ENCODE results near the gene SLC7A7.

DNA sequence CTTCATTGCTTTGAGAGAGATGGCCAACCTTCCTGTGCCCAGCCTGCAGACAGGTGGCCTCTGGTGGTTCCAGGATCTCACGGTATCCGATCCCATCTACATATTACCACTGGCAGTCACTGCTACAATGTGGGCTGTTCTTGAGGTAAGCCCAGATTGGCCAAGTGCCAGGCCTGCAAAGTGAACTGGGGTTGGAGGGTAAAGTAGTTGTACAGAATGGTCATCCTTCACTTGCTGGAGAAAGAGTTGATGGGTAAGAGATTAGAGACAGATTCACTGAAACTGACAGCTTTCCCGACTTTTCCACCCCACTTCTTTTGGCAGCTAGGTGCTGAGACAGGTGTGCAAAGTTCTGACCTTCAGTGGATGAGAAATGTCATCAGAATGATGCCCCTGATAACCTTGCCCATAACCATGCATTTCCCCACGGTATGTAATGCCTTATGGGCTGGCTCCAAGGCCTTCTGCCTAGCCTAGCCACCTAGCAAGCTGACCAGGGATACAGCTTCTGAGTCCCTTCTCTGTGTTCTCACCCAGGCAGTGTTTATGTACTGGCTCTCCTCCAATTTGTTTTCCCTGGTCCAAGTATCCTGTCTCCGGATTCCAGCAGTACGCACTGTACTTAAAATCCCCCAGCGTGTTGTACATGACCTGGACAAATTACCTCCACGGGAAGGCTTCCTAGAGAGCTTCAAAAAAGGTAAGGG, 44.6 kb downstream of the SLC7A7 start:
- TF ChIP-seq YBX1 (IDR thresholded peaks at IDR 0.05) (no peak), CEBPZ (IDR thresholded peaks at IDR 0.05; ENCODE audit: low read depth, low read length) (no peak), ETV6 (conservative IDR thresholded peaks at IDR 0.05 in 1 of 2, IDR thresholded peaks at IDR 0.05 in 1 of 2; ENCODE audit: borderline replicate concordance in 1 of 2, low read depth in 1 of 2) (no peak), NRF1 (conservative IDR thresholded peaks at IDR 0.05; ENCODE audit: low read depth, low read length) (no peak), CEBPB (IDR thresholded peaks at IDR 0.05; ENCODE audit: borderline replicate concordance in 1 of 2, low read depth in 2 of 2, low read length in 2 of 2) (no peak), STAT3 (IDR thresholded peaks at IDR 0.05; ENCODE audit: low read depth, low read length) (no peak), RB1 (IDR thresholded peaks at IDR 0.05; ENCODE audit: borderline replicate concordance) (no peak), POLR2A (IDR thresholded peaks at IDR 0.05; ENCODE audit: low read depth, low read length) (no peak), EP300 (IDR thresholded peaks at IDR 0.05; ENCODE audit: borderline replicate concordance in 1 of 2, control insufficient read depth in 1 of 2, low read depth in 2 of 2, low read length in 2 of 2) (no peak), POLR2AphosphoS5 (IDR thresholded peaks at IDR 0.05; ENCODE audit: low read length) (no peak), BCL11A (IDR thresholded peaks at IDR 0.05; ENCODE audit: low read depth, low read length) (no peak), CTCF (IDR thresholded peaks at IDR 0.05 in 2 of 3, conservative IDR thresholded peaks at IDR 0.05 in 1 of 3; ENCODE audit: control insufficient read depth in 2 of 3, extremely low read depth in 1 of 3, insufficient read depth in 1 of 3, low read depth in 3 of 3, low read length in 3 of 3) (no peak)
- TF ChIP-seq, protein P1, sequence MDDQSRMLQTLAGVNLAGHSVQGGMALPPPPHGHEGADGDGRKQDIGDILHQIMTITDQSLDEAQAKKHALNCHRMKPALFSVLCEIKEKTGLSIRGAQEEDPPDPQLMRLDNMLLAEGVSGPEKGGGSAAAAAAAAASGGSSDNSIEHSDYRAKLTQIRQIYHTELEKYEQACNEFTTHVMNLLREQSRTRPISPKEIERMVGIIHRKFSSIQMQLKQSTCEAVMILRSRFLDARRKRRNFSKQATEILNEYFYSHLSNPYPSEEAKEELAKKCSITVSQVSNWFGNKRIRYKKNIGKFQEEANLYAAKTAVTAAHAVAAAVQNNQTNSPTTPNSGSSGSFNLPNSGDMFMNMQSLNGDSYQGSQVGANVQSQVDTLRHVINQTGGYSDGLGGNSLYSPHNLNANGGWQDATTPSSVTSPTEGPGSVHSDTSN (IDR thresholded peaks at IDR 0.05; ENCODE audit: insufficient replicate concordance, low read depth, low read length) = no peak

Data from GM12878 (cell line).